Ishikawa (cell line): Measurements from ENCODE around the gene S100A14.

Experiments used
- CEBPB ChIP-seq: IDR thresholded peaks from 2 replicates; pipeline ENCODE4 v1.6.1; 2012
- CREB1 ChIP-seq: IDR thresholded peaks from 2 replicates; pipeline ENCODE4 v1.6.1; 2012; ENCODE audit warnings: low read depth
- EGR1 ChIP-seq: IDR thresholded peaks from 2 replicates; pipeline ENCODE4 v1.6.1; 2012
- EP300 ChIP-seq: IDR thresholded peaks from 2 replicates; pipeline ENCODE4 v1.6.1; 2012; ENCODE audit warnings: borderline replicate concordance
- FOXM1 ChIP-seq: IDR thresholded peaks from 2 replicates; pipeline ENCODE4 v1.6.1; 2012; ENCODE audit warnings: low read depth, borderline replicate concordance
- MAX ChIP-seq: IDR thresholded peaks from 2 replicates; pipeline ENCODE4 v1.6.1; 2012
- NFIC ChIP-seq: IDR thresholded peaks from 2 replicates; pipeline ENCODE4 v1.6.1; 2012
- RAD21 ChIP-seq: IDR thresholded peaks from 2 replicates; pipeline ENCODE4 v1.6.1; 2012; ENCODE audit warnings: low read depth
- REST ChIP-seq: IDR thresholded peaks from 2 replicates; pipeline ENCODE4 v1.6.1; 2012; ENCODE audit warnings: low read depth, mild to moderate bottlenecking
- TAF1 ChIP-seq: IDR thresholded peaks from 2 replicates; pipeline ENCODE4 v1.6.1; 2012; ENCODE audit warnings: low read depth, mild to moderate bottlenecking
- TCF12 ChIP-seq: IDR thresholded peaks from 2 replicates; pipeline ENCODE4 v1.6.1; 2012; ENCODE audit warnings: low read depth
- TEAD4 ChIP-seq: IDR thresholded peaks from 2 replicates; pipeline ENCODE4 v1.6.1; 2012
- USF1 ChIP-seq: IDR thresholded peaks from 2 replicates; pipeline ENCODE4 v1.6.1; 2012
- YY1 ChIP-seq: IDR thresholded peaks from 2 replicates; pipeline ENCODE4 v1.6.1; 2012; ENCODE audit warnings: low read depth
- ZBTB7A ChIP-seq: IDR thresholded peaks from 2 replicates; pipeline ENCODE4 v1.6.1; 2012; ENCODE audit warnings: low read depth

Gene S100A14

GRCh38 chr1:153627715-153628626 lies 11.8 kb upstream of the S100A14 start, which contains the start of gene S100A1:
Gene S100A1, plus strand, starts transcription at chr1:153628434. Its CDS starts 2,088 bp downstream, at chr1:153630522.
- TF ChIP-seq ZBTB7A (peak; percentile 97), TAF1 (0 out of 2 replicates have a peak, but pooled peaks have one; percentile 38), RAD21 (peak; percentile 12; the same call in 1 of the 2 replicates), TEAD4 (no peak)

GRCh38 chr1:153626904-153627714 lies 11.0 kb upstream of the S100A14 start, which contains the start of gene S100A13:
Gene S100A13, minus strand, starts transcription at chr1:153627505. Its CDS starts 1,033 bp downstream, at chr1:153626472.
- TF ChIP-seq CEBPB: no peak; the same call in 1 of the 2 replicates
- peak; percentile 75 for TF ChIP-seq TEAD4
- no peak for TF ChIP-seq USF1
- peak; percentile 88 for TF ChIP-seq NFIC
- TF ChIP-seq TCF12: peak; percentile 85
- peak; percentile 47; the same call in 1 of the 2 replicates for TF ChIP-seq ZBTB7A
- peak; percentile 71; the same call in 1 of the 2 replicates for TF ChIP-seq TAF1
- TF ChIP-seq EP300: peak; percentile 72
- TF ChIP-seq FOXM1: peak; percentile 62; the same call in 1 of the 2 replicates
- peak; percentile 92 for TF ChIP-seq EGR1
- TF ChIP-seq YY1: peak; percentile 75
- TF ChIP-seq CREB1: no peak
- peak; percentile 65; the same call in 1 of the 2 replicates for TF ChIP-seq RAD21
- TF ChIP-seq MAX: peak; percentile 84
- no peak for TF ChIP-seq REST

- TF ChIP-seq YY1 (no peak), NFIC (no peak), TEAD4 (no peak), EGR1 (no peak), TAF1 (no peak), CEBPB (no peak), MAX (no peak), REST (no peak)
Measured at GRCh38 chr1:153626477-153626903, 10.4 kb upstream of the S100A14 start.

DNA sequence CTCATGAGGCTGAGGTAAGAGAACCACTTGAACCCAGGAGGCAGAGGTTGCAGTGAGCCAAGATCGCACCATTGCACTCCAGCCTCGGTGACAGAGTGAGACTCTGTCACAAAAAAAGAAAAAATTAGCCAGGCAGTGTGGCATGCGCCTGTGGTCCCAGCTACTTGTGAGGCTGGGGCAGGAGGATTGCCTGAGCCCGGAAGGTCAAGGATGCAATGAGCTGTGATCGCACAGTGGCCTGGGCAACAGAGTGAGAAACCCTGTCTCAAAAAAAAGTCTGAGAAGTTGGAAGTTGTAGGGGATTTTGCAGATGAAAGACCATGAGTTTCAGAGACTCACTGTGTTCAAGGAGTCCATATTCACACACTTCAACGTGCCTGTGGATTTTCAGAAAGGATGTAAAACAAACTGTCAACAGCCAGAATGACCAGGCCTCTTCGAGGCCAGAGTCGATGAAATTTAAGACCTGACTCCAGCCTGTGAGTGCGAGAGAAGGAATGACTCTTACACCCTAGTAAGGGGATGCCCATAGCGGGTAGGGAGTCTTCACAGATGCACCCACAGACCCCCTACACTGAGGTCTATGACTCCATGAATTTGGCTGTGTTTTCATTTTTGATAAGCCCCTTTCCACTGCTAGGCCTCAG lies 9.0 kb upstream of the S100A14 start:
- TF ChIP-seq NFIC: no peak
- TF ChIP-seq ZBTB7A: no peak
- no peak for TF ChIP-seq FOXM1
- TF ChIP-seq CEBPB: no peak

GRCh38 chr1:153623101-153623500 lies 7.0 kb upstream of the S100A14 start:
- TF ChIP-seq NFIC: no peak

- TF ChIP-seq ZBTB7A: no peak
- TF ChIP-seq REST: no peak
- no peak for TF ChIP-seq TCF12
- TF ChIP-seq CEBPB: no peak
- no peak for TF ChIP-seq NFIC
- TF ChIP-seq FOXM1: no peak
- TF ChIP-seq YY1: no peak
Measured at GRCh38 chr1:153619171-153619570, 3.0 kb upstream of the S100A14 start.
